SK-N-SH treated with all-trans-retinoic acid at 6 μM for 48 hours (cell line): ENCODE data around the gene PCDHGC3.

ENCODE experiments used
- ATAC-seq: fragments of 200-7000 bp; cut with Tn5 transposase; 3 replicates; pipeline ENCODE4 v1.9.1; 2020; ENCODE audit warnings: mild to moderate bottlenecking, moderate library complexity
- ARNTL ChIP-seq: fragments of 450-650 bp; formaldehyde crosslinking; IDR thresholded peaks from 2 replicates; pipeline ENCODE4 v1.5.0; 2020; ENCODE audit warnings: low read depth, mild to moderate bottlenecking, moderate library complexity, borderline replicate concordance
- BACH2 ChIP-seq: fragments of 250-450 bp; sonication (Bioruptor Pico); IDR thresholded peaks from 2 replicates; pipeline ENCODE4 v1.9.0; 2021; ENCODE audit warnings: mild to moderate bottlenecking, borderline replicate concordance
- ESRRG ChIP-seq: fragments of 250-450 bp; sonication (Bioruptor Pico); IDR thresholded peaks from 2 replicates; pipeline ENCODE4 v1.6.1; 2021; ENCODE audit warnings: mild to moderate bottlenecking
- GLIS3 ChIP-seq: fragments of 250-450 bp; sonication (Bioruptor Pico); IDR thresholded peaks from 2 replicates; pipeline ENCODE4 v1.5.0; 2020; ENCODE audit warnings: mild to moderate bottlenecking, moderate library complexity
- ISL1 ChIP-seq: fragments of 250-450 bp; sonication (Bioruptor Pico); IDR thresholded peaks from 2 replicates; pipeline ENCODE4 v2.1.2; 2022; ENCODE audit warnings: mild to moderate bottlenecking, moderate library complexity
- OSR1 ChIP-seq: fragments of 250-450 bp; sonication (Bioruptor Pico); IDR thresholded peaks from 2 replicates; pipeline ENCODE4 v1.8.0; 2022; ENCODE audit warnings: moderate library complexity, mild to moderate bottlenecking, inconsistent platforms
- PPARA ChIP-seq: fragments of 250-450 bp; sonication (Bioruptor Pico); IDR thresholded peaks from 2 replicates; pipeline ENCODE4 v1.5.0; 2020; ENCODE audit warnings: mild to moderate bottlenecking, borderline replicate concordance
- RARB ChIP-seq: fragments of 250-450 bp; sonication (Bioruptor Pico); IDR thresholded peaks from 2 replicates; pipeline ENCODE4 v1.8.0; 2021; ENCODE audit warnings: mild to moderate bottlenecking, moderate library complexity
- SNAI2 ChIP-seq: fragments of 250-450 bp; sonication (Bioruptor Pico); IDR thresholded peaks from 2 replicates; pipeline ENCODE4 v1.5.0; 2020; ENCODE audit warnings: mild to moderate bottlenecking, moderate library complexity
- TCF4 ChIP-seq: fragments of 250-450 bp; sonication (Bioruptor Pico); IDR thresholded peaks from 2 replicates; pipeline ENCODE4 v1.8.0; 2021; ENCODE audit warnings: mild to moderate bottlenecking, moderate library complexity, borderline replicate concordance
- TOX ChIP-seq: fragments of 250-450 bp; sonication (Bioruptor Pico); IDR thresholded peaks from 2 replicates; pipeline ENCODE4 v1.8.0; 2021; ENCODE audit warnings: mild to moderate bottlenecking, moderate library complexity, borderline replicate concordance
- ZC3H10 ChIP-seq: fragments of 250-450 bp; sonication (Bioruptor Pico); IDR thresholded peaks from 2 replicates; pipeline ENCODE4 v1.5.1; 2021; ENCODE audit warnings: mild to moderate bottlenecking, moderate library complexity
- ZFP3 ChIP-seq: fragments of 250-450 bp; sonication (Bioruptor Pico); IDR thresholded peaks from 2 replicates; pipeline ENCODE4 v1.5.0; 2020; ENCODE audit warnings: mild to moderate bottlenecking, moderate library complexity
- ZFP30 ChIP-seq: fragments of 450-650 bp; formaldehyde crosslinking; IDR thresholded peaks from 2 replicates; pipeline ENCODE4 v1.5.0; 2022; ENCODE audit warnings: mild to moderate bottlenecking, moderate library complexity
- ZNF565 ChIP-seq: fragments of 450-650 bp; formaldehyde crosslinking; conservative IDR thresholded peaks from 2 replicates; pipeline ENCODE4 v1.5.0; 2020; ENCODE audit warnings: low read depth, mild to moderate bottlenecking, moderate library complexity
- ZNF70 ChIP-seq: fragments of 450-650 bp; formaldehyde crosslinking; IDR thresholded peaks from 2 replicates; pipeline ENCODE4 v1.5.0; 2020; ENCODE audit warnings: mild to moderate bottlenecking, moderate library complexity
- ZNF8 ChIP-seq: fragments of 450-650 bp; formaldehyde crosslinking; IDR thresholded peaks from 2 replicates; pipeline ENCODE4 v1.5.0; 2020; ENCODE audit warnings: mild to moderate bottlenecking, moderate library complexity
- TF ChIP-seq, protein P1 (sequence below): fragments of 250-450 bp; sonication (Bioruptor Pico); IDR thresholded peaks from 2 replicates; pipeline ENCODE4 v1.5.0; 2020; ENCODE audit warnings: mild to moderate bottlenecking, moderate library complexity
- TF ChIP-seq, protein P2 (sequence below): fragments of 250-450 bp; sonication (Bioruptor Pico); IDR thresholded peaks from 2 replicates; pipeline ENCODE4 v1.8.0; 2020; ENCODE audit warnings: mild to moderate bottlenecking, moderate library complexity, borderline replicate concordance
- TF ChIP-seq, protein P3 (sequence below): fragments of 250-450 bp; sonication (Bioruptor Pico); IDR thresholded peaks from 2 replicates; pipeline ENCODE4 v1.5.1; 2021; ENCODE audit warnings: mild to moderate bottlenecking, moderate library complexity

Gene PCDHGC3

DNA sequence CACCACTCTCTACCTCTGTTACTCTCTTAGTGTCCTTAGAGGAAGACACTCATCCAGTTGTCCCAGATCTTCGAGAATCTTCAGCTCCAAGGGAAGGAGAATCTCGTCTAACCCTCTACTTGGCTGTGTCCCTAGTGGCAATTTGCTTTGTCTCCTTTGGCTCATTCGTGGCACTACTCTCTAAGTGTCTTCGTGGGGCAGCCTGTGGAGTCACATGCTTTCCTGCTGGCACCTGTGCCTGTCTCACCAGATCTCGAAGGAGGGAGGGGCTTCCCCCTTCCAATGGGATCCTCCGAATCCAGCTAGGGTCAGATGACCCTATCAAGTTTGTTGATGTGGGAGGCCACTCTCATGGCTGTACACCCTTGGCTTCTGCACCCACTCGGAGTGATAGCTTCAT, 11.4 kb downstream of the PCDHGC3 start:
- no peak for ATAC-seq
- no peak for TF ChIP-seq ESRRG (CRISPR knock-in tag)

DNA sequence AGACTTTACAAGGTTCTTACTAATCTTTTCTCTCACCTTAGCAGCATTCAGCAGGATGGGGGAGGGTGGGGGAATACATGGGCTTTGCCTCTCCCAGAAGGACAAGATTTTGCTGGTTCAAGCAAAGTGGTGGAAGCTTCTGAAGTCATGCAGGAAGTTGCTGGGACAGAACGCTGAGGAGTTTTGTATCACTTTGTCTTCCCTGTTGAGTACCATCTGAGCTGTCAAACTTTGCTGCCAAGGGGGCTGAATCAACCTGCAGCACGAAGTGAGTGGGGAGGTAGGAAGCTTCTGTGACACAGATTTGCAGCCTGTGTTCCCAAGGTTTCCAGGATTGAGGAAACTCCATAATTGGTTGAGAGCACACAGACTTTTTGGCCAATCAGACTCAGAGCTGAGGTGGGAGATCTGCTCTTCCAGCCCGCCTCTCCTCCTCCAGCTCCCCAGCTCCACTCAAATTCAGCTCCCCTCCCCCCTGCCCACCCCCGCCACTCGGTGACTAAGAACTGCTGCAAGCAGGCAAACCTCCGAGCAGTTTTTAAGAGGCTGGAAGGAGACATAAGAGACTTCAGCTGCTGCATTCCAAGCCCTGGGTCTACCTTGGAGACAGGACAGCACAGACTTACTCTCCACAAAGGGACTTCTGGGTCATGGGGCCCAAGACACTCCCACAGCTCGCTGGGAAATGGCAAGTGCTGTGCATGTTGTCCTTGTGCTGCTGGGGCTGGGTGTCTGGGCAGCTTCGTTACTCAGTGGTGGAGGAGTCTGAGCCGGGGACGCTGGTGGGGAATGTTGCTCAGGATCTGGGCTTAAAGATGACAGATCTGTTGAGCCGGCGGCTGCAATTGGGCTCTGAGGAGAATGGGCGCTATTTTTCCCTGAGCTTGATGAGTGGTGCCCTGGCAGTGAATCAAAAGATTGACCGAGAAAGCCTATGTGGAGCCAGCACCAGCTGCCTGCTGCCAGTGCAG, 13.1 kb downstream of the PCDHGC3 start, which contains the start of gene PCDHGC5:
PCDHGC5 (plus strand) TSS at position 491 of the 971 bp plus-strand sequence; CDS start at position 651, 160 bp downstream.
- ATAC-seq = peak; percentile 66
- TF ChIP-seq ZC3H10 (CRISPR knock-in tag) = no peak
- TF ChIP-seq, protein P1, sequence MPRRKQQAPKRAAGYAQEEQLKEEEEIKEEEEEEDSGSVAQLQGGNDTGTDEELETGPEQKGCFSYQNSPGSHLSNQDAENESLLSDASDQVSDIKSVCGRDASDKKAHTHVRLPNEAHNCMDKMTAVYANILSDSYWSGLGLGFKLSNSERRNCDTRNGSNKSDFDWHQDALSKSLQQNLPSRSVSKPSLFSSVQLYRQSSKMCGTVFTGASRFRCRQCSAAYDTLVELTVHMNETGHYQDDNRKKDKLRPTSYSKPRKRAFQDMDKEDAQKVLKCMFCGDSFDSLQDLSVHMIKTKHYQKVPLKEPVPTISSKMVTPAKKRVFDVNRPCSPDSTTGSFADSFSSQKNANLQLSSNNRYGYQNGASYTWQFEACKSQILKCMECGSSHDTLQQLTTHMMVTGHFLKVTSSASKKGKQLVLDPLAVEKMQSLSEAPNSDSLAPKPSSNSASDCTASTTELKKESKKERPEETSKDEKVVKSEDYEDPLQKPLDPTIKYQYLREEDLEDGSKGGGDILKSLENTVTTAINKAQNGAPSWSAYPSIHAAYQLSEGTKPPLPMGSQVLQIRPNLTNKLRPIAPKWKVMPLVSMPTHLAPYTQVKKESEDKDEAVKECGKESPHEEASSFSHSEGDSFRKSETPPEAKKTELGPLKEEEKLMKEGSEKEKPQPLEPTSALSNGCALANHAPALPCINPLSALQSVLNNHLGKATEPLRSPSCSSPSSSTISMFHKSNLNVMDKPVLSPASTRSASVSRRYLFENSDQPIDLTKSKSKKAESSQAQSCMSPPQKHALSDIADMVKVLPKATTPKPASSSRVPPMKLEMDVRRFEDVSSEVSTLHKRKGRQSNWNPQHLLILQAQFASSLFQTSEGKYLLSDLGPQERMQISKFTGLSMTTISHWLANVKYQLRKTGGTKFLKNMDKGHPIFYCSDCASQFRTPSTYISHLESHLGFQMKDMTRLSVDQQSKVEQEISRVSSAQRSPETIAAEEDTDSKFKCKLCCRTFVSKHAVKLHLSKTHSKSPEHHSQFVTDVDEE (CRISPR knock-in tag) = no peak
- no peak for TF ChIP-seq ESRRG (CRISPR knock-in tag)

DNA sequence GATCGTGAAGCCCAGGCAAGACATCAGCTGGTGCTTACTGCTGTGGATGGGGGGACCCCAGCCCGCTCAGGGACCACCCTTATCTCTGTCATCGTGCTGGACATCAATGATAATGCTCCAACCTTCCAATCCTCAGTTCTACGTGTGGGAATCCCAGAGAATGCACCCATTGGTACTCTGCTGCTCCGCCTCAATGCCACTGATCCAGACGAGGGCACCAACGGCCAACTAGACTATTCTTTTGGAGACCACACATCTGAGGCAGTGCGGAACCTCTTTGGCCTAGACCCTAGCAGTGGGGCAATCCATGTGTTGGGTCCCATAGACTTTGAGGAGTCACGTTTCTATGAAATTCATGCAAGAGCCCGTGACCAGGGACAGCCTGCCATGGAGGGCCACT, 14.1 kb downstream of the PCDHGC3 start:
- TF ChIP-seq ZFP3 = no peak
- TF ChIP-seq, protein P2, sequence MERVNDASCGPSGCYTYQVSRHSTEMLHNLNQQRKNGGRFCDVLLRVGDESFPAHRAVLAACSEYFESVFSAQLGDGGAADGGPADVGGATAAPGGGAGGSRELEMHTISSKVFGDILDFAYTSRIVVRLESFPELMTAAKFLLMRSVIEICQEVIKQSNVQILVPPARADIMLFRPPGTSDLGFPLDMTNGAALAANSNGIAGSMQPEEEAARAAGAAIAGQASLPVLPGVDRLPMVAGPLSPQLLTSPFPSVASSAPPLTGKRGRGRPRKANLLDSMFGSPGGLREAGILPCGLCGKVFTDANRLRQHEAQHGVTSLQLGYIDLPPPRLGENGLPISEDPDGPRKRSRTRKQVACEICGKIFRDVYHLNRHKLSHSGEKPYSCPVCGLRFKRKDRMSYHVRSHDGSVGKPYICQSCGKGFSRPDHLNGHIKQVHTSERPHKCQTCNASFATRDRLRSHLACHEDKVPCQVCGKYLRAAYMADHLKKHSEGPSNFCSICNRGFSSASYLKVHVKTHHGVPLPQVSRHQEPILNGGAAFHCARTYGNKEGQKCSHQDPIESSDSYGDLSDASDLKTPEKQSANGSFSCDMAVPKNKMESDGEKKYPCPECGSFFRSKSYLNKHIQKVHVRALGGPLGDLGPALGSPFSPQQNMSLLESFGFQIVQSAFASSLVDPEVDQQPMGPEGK (CRISPR knock-in tag) = no peak
- no peak for TF ChIP-seq ZFP30 (CRISPR knock-in tag)
- TF ChIP-seq TOX (CRISPR knock-in tag) = no peak
- TF ChIP-seq BACH2 (CRISPR knock-in tag) = no peak
- no peak for TF ChIP-seq ESRRG (CRISPR knock-in tag)
- TF ChIP-seq ISL1 = no peak
- TF ChIP-seq RARB (CRISPR knock-in tag) = no peak
- no peak for ATAC-seq

DNA sequence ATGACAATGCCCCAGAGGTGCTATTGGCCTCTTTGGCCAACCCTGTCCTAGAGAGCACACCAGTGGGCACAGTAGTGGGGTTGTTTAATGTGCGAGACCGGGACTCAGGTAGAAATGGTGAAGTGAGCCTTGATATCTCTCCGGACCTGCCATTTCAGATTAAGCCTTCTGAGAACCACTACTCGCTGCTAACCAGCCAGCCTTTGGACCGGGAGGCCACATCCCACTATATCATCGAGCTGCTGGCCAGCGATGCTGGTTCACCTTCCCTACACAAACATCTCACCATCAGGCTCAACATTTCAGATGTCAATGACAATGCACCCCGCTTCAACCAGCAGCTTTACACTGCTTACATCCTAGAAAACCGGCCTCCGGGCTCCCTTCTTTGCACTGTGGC, 14.5 kb downstream of the PCDHGC3 start:
- TF ChIP-seq ZNF70 (CRISPR knock-in tag) (no peak), TOX (CRISPR knock-in tag) (no peak)
- TF ChIP-seq, protein P3, sequence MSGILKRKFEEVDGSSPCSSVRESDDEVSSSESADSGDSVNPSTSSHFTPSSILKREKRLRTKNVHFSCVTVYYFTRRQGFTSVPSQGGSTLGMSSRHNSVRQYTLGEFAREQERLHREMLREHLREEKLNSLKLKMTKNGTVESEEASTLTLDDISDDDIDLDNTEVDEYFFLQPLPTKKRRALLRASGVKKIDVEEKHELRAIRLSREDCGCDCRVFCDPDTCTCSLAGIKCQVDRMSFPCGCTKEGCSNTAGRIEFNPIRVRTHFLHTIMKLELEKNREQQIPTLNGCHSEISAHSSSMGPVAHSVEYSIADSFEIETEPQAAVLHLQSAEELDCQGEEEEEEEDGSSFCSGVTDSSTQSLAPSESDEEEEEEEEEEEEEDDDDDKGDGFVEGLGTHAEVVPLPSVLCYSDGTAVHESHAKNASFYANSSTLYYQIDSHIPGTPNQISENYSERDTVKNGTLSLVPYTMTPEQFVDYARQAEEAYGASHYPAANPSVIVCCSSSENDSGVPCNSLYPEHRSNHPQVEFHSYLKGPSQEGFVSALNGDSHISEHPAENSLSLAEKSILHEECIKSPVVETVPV = no peak
- ATAC-seq = no peak

DNA sequence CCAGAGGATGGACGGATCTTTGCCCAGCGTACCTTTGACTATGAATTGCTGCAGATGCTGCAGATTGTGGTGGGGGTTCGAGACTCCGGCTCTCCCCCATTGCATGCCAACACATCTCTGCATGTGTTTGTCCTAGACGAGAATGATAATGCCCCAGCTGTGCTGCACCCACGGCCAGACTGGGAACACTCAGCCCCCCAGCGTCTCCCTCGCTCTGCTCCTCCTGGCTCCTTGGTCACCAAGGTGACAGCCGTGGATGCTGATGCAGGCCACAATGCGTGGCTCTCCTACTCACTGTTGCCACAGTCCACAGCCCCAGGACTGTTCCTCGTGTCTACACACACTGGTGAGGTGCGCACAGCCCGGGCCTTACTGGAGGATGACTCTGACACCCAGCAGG, 15.0 kb downstream of the PCDHGC3 start:
- ATAC-seq = no peak
- TF ChIP-seq ZFP30 (CRISPR knock-in tag) (no peak), ZNF70 (CRISPR knock-in tag) (no peak), ZNF565 (no peak), TCF4 (no peak), SNAI2 (no peak), ZFP3 (no peak), PPARA (CRISPR knock-in tag) (no peak), ESRRG (CRISPR knock-in tag) (no peak), ARNTL (no peak), RARB (CRISPR knock-in tag) (no peak), ZC3H10 (CRISPR knock-in tag) (no peak), ZNF8 (CRISPR knock-in tag) (no peak), OSR1 (CRISPR knock-in tag) (no peak), BACH2 (CRISPR knock-in tag) (no peak), GLIS3 (no peak)
- TF ChIP-seq, protein P3 = no peak
- TF ChIP-seq, protein P2 (CRISPR knock-in tag) = no peak
- TF ChIP-seq, protein P1 (CRISPR knock-in tag) = no peak
